WTC11 (cell line): ENCODE measurements around the gene GEMIN8.

Source experiments
- ATF3 ChIP-seq: sonication (generic); formaldehyde crosslinking; conservative IDR thresholded peaks from 2 replicates; pipeline ENCODE4 v1.8.1; 2022; ENCODE audit warnings: mild to moderate bottlenecking, missing genetic modification reagents
- CREM ChIP-seq: sonication (generic); formaldehyde crosslinking; IDR thresholded peaks from 2 replicates; pipeline ENCODE4 v1.8.1; 2022; ENCODE audit warnings: mild to moderate bottlenecking, missing genetic modification reagents, moderate library complexity
- FOXP1 ChIP-seq: sonication (generic); formaldehyde crosslinking; IDR thresholded peaks from 2 replicates; pipeline ENCODE4 v1.8.0; 2022; ENCODE audit warnings: missing genetic modification reagents, mild to moderate bottlenecking, moderate library complexity, borderline replicate concordance
- JUN ChIP-seq: sonication (generic); formaldehyde crosslinking; IDR thresholded peaks from 2 replicates; pipeline ENCODE4 v1.8.0; 2023; ENCODE audit warnings: mild to moderate bottlenecking, missing genetic modification reagents
- NFYB ChIP-seq: sonication (generic); formaldehyde crosslinking; conservative IDR thresholded peaks from 2 replicates; pipeline ENCODE4 v1.8.0; 2022; ENCODE audit warnings: low read depth, missing genetic modification reagents
- NR2C2 ChIP-seq: sonication (generic); formaldehyde crosslinking; IDR thresholded peaks from 2 replicates; pipeline ENCODE4 v1.8.0; 2022; ENCODE audit warnings: mild to moderate bottlenecking, missing genetic modification reagents
- PRRX2 ChIP-seq: fragments of 250-450 bp; sonication (Bioruptor Pico); IDR thresholded peaks from 2 replicates; pipeline ENCODE4 v1.8.0; 2021; ENCODE audit warnings: mild to moderate bottlenecking
- USF1 ChIP-seq: sonication (generic); formaldehyde crosslinking; IDR thresholded peaks from 2 replicates; pipeline ENCODE4 v1.8.0; 2022; ENCODE audit warnings: mild to moderate bottlenecking, missing genetic modification reagents
- ZNF138 ChIP-seq: sonication (generic); formaldehyde crosslinking; conservative IDR thresholded peaks from 2 replicates; pipeline ENCODE4 v1.8.1; 2022; ENCODE audit warnings: mild to moderate bottlenecking, moderate library complexity, missing genetic modification reagents
- ZNF396 ChIP-seq: fragments of 250-450 bp; sonication (Bioruptor Pico); IDR thresholded peaks from 2 replicates; pipeline ENCODE4 v1.8.0; 2021; ENCODE audit warnings: mild to moderate bottlenecking, moderate library complexity, borderline replicate concordance
- TF ChIP-seq, protein P1 (sequence below): sonication (generic); formaldehyde crosslinking; IDR thresholded peaks from 2 replicates; pipeline ENCODE4 v1.8.0; 2022; ENCODE audit warnings: mild to moderate bottlenecking, missing genetic modification reagents
- TF ChIP-seq, protein P2 (sequence below): fragments of 200-600 bp; IDR thresholded peaks from 2 replicates; pipeline ENCODE4 v1.8.0; 2022; ENCODE audit warnings: antibody characterized with exemption
- TF ChIP-seq, protein P3 (sequence below): sonication (generic); formaldehyde crosslinking; IDR thresholded peaks from 2 replicates; pipeline ENCODE4 v1.8.1; 2022; ENCODE audit warnings: missing genetic modification reagents, borderline replicate concordance
- TF ChIP-seq, protein P4 (sequence below): fragments of 250-450 bp; sonication (Bioruptor Pico); IDR thresholded peaks from 2 replicates; pipeline ENCODE4 v2.1.2; 2022; ENCODE audit warnings: mild to moderate bottlenecking, moderate library complexity

GRCh38 chrX:14076639-14077038 lies 46.9 kb upstream of the GEMIN8 start:
- TF ChIP-seq, protein P1, sequence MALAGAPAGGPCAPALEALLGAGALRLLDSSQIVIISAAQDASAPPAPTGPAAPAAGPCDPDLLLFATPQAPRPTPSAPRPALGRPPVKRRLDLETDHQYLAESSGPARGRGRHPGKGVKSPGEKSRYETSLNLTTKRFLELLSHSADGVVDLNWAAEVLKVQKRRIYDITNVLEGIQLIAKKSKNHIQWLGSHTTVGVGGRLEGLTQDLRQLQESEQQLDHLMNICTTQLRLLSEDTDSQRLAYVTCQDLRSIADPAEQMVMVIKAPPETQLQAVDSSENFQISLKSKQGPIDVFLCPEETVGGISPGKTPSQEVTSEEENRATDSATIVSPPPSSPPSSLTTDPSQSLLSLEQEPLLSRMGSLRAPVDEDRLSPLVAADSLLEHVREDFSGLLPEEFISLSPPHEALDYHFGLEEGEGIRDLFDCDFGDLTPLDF (CRISPR knock-in tag), result no peak
- TF ChIP-seq, protein P2, sequence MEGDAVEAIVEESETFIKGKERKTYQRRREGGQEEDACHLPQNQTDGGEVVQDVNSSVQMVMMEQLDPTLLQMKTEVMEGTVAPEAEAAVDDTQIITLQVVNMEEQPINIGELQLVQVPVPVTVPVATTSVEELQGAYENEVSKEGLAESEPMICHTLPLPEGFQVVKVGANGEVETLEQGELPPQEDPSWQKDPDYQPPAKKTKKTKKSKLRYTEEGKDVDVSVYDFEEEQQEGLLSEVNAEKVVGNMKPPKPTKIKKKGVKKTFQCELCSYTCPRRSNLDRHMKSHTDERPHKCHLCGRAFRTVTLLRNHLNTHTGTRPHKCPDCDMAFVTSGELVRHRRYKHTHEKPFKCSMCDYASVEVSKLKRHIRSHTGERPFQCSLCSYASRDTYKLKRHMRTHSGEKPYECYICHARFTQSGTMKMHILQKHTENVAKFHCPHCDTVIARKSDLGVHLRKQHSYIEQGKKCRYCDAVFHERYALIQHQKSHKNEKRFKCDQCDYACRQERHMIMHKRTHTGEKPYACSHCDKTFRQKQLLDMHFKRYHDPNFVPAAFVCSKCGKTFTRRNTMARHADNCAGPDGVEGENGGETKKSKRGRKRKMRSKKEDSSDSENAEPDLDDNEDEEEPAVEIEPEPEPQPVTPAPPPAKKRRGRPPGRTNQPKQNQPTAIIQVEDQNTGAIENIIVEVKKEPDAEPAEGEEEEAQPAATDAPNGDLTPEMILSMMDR, result no peak
- TF ChIP-seq PRRX2 (no peak), CREM (CRISPR knock-in tag) (no peak), ZNF138 (CRISPR knock-in tag) (no peak), JUN (CRISPR knock-in tag) (no peak), NFYB (no peak), USF1 (CRISPR knock-in tag) (no peak), ZNF396 (CRISPR knock-in tag) (no peak), FOXP1 (CRISPR knock-in tag) (no peak), NR2C2 (CRISPR knock-in tag) (no peak), ATF3 (CRISPR knock-in tag) (no peak)
- TF ChIP-seq, protein P3, sequence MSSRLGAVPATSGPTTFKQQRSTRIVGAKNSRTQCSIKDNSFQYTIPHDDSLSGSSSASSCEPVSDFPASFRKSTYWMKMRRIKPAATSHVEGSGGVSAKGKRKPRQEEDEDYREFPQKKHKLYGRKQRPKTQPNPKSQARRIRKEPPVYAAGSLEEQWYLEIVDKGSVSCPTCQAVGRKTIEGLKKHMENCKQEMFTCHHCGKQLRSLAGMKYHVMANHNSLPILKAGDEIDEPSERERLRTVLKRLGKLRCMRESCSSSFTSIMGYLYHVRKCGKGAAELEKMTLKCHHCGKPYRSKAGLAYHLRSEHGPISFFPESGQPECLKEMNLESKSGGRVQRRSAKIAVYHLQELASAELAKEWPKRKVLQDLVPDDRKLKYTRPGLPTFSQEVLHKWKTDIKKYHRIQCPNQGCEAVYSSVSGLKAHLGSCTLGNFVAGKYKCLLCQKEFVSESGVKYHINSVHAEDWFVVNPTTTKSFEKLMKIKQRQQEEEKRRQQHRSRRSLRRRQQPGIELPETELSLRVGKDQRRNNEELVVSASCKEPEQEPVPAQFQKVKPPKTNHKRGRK (CRISPR knock-in tag), result no peak
- TF ChIP-seq, protein P4, sequence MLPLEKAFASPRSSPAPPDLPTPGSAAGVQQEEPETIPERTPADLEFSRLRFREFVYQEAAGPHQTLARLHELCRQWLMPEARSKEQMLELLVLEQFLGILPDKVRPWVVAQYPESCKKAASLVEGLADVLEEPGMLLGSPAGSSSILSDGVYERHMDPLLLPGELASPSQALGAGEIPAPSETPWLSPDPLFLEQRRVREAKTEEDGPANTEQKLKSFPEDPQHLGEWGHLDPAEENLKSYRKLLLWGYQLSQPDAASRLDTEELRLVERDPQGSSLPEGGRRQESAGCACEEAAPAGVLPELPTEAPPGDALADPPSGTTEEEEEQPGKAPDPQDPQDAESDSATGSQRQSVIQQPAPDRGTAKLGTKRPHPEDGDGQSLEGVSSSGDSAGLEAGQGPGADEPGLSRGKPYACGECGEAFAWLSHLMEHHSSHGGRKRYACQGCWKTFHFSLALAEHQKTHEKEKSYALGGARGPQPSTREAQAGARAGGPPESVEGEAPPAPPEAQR, result no peak
